HG03139 (cell line): ENCODE data around the gene KREMEN2.

Experiments used
- ATAC-seq: cut with Tn5 transposase; IDR thresholded peaks from one replicate; pipeline ENCODE4 v1.9.1; 2021; ENCODE audit not compliant: unreplicated experiment

KREMEN2 gene

DNA sequence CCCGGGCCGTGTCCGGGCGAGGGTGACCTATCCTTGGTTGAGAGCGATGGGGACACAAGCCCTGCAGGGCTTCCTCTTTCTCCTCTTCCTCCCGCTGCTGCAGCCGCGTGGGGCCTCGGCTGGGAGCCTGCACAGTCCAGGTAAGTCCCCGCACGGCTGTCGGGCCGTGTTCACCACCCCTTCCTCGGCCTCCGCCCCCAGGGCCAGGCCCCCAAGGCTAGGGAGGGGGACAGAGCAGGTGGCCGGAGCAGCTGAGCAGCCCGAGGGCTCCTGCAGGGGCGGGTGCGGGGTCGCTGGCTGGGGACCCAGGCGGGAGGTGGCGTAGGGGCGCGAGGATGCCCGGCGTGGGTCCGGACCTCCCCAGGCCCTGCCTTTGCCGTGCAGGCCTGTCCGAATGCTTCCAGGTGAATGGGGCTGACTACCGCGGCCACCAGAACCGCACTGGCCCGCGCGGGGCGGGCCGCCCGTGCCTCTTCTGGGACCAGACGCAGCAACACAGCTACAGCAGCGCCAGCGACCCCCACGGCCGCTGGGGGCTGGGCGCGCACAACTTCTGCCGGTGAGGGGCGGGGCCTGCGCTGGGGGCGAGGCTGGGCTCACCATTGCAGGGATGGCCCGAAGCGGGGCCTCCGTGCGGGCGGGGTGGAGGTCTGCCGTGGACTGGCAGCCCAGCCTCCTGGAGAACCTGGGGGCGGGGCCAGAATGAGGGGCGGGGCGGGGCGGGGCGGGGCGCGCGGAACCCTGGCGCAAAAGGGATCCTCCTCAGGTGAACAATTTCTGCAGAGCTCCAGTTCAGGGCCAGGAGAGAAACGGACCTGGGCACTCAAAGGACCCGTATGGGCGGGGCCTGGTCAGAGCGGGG lies 631 bp downstream of the KREMEN2 start:
- no peak for ATAC-seq

DNA sequence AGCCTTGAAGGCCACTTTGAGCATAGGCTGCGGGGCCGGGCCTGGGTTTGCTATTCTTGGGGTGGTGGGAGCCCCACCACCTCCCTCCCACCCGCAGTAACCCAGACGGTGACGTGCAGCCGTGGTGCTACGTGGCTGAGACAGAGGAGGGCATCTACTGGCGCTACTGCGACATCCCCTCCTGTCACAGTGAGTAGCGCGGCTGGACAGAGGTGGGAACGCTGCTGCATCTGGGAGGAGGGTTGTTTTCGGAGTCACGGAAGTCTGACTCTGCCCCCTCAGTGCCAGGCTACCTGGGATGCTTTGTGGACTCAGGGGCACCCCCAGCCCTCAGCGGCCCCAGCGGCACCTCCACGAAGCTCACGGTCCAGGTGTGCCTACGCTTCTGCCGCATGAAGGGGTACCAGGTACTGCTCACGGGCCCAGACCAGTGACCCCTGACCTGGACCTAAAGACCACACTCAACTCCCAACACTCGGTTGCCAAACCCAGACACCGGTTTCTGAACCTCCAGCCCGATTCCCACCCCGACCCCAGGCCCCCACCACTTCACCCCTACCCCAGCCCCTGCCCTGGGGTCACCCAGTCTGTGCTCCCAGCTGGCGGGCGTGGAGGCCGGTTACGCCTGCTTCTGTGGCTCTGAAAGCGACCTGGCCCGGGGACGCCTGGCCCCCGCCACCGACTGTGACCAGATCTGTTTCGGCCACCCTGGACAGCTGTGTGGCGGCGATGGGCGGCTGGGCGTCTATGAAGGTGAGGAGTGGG lies 2.1 kb downstream of the KREMEN2 start:
- no peak for ATAC-seq

DNA sequence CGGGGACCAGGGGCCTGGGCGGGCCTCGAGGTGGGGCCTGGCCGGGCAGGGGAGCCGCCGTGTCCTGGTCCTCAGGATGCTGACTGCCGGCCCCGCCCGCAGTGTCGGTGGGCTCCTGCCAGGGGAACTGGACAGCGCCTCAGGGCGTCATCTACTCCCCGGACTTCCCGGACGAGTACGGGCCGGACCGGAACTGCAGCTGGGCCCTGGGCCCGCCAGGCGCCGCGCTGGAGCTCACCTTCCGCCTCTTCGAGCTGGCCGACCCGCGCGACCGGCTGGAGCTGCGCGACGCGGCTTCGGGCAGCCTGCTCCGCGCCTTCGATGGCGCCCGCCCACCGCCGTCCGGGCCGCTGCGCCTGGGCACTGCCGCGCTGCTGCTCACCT lies 2.7 kb downstream of the KREMEN2 start:
- ATAC-seq, result no peak

DNA sequence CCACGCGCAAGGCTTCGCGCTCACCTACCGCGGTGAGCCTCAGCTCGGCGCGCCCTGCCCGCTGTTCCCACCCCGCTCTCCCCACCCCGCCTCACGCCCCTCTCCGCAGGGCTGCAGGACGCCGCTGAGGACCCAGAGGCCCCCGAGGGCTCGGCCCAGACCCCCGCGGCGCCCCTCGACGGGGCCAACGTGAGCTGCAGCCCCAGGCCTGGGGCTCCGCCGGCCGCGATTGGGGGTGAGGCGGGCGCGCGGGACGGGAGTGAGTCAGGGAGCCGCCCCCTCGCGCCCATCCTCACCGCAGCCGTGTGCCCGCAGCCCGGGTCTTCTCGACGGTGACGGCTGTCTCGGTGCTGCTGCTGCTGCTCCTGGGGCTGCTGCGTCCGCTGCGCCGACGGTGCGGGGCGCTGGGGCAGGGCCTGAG lies 3.1 kb downstream of the KREMEN2 start:
- ATAC-seq, result no peak

DNA sequence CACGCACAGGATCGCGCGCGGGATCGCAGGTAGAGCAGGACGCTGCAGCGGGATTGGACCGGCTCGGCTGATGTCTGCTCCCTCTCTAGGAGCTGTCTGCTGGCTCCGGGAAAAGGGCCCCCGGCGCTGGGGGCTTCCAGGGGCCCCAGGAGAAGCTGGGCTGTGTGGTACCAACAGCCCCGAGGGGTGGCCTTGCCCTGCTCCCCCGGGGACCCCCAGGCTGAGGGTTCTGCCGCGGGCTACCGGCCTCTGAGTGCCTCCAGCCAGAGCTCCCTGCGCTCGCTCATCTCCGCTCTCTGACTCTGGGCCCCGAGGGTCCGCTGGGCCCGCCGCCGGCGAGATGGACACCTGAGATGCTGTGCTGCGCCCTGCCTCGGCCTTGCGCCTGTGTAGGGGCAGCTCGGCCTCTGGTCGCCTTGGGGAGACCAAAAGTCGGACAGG lies 3.7 kb downstream of the KREMEN2 start:
- ATAC-seq, result no peak

DNA sequence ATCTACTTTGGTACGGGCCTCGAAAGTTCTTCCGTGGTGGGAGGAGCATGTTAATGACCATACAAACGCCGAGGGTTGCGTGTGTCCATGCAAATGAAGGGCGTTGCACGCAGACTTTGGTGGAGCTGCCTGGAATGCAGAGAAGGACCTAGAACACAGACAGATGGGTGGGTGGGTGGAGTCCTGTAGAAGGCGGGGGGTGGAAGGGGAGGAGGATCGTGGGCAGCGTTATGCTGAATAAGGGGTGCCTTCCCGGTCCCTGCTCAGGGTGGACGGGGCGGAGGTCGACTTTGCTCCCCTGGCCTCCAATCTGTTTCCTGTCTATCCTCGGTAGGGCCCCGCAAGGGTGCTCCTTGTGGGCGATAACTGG lies 4.3 kb downstream of the KREMEN2 start:
- no peak for ATAC-seq

DNA sequence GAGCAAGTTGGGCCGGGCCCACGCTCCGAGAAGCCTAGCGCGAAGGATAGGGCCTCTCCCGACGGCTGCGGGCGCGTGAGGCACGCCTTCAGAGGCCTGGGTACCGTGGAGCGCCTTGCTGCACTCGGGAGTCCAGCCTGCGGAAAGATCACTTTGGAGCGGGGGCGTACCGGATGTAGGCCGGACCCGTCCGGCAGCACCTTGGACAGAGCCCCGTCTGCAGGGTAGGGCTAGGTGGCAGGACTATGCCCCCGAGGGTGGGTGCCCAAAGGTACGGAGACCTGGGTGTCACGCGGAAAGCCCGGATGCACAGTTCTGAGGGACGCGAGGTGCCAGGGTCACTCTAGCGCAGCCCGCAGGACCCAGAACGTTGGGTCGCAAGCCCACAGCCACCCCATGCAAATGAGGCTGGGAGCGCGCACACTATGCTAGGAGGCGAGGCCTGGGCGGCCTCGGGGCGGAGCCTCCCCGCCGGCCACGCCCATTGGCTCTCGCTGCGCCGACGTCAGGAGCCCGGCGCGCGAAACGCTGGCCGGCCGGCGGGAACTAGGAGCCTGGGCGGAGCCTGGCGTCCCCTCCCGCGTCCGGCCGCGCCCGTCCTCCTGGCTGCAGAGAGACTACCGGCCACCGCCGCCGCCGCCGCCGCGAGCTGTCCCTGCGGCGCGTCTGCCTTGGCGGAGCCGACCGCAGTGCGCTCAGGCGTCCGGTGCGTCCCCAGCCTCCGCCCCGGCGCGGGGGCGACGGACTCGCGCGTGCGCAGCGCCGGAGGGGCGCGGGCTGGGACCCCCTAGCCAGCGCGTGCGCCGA lies 4.9 kb downstream of the KREMEN2 start, which contains the start of gene PAQR4:
Gene PAQR4 (plus strand): TSS at position 611 of the 807 bp plus-strand sequence. CDS start 327 bp downstream, outside the sequence.
- peak; percentile 58 for ATAC-seq

DNA sequence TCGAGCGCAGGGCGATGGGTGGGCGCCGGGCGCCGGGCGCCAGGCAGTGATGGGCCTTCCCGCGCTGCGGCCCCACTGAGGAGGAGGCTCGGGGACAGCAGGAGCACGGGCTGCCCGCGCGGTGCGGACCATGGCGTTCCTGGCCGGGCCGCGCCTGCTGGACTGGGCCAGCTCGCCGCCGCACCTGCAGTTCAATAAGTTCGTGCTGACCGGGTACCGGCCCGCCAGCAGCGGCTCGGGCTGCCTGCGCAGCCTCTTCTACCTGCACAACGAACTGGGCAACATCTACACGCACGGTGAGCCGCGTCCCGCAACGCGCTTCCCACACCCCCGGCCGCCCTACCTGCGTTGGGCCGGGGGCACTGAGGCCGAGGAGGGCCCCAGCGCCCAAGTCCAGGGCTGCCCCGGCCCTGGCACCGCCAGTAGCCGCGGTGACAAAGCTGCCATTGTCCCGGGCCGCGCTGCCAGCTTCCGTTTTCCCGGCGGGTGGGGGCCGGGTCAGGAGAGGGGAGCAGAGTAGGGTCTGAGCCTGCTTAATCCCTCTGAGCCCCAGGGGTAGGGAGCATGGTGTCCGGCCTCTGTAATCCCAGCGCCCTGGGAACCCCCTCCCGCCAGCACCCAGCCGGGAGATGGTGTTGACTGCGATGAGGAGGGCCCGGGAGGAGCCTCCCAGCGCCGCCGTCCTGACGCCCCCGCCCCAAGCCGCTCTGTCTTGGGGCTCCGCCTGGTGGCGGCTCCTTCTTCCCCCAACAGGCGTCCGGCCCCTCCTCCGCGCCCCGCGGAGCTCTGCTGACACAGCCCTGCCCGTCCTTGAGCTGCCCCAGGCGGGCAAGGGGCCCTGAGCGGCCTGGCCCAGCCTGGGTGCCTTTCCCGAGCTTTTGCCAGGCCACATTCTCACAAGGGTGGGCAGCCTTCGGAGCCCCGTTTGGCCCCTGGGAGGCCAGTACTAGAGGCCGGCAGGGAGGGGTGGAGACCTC lies 5.8 kb downstream of the KREMEN2 start:
- no peak for ATAC-seq

DNA sequence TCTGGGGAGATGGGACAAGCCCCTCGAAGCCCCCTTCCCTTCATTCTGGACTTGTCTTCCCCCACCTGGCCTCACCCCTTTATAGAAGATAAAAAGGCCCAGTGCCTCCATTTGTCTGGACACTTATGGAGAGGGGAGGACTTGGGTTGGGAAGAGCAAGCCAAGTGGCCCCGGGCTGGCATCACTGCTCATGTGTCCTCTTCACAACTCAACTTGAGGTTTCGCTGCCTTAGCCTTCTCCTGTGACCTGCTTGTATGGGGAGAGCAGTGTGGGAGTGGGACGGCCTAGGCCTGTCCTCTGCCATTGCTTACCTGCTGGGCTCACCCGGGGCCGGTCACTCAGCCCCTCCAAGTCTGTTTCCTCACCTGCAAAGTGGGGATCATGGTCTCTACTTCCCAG lies 6.5 kb downstream of the KREMEN2 start:
- no peak for ATAC-seq

DNA sequence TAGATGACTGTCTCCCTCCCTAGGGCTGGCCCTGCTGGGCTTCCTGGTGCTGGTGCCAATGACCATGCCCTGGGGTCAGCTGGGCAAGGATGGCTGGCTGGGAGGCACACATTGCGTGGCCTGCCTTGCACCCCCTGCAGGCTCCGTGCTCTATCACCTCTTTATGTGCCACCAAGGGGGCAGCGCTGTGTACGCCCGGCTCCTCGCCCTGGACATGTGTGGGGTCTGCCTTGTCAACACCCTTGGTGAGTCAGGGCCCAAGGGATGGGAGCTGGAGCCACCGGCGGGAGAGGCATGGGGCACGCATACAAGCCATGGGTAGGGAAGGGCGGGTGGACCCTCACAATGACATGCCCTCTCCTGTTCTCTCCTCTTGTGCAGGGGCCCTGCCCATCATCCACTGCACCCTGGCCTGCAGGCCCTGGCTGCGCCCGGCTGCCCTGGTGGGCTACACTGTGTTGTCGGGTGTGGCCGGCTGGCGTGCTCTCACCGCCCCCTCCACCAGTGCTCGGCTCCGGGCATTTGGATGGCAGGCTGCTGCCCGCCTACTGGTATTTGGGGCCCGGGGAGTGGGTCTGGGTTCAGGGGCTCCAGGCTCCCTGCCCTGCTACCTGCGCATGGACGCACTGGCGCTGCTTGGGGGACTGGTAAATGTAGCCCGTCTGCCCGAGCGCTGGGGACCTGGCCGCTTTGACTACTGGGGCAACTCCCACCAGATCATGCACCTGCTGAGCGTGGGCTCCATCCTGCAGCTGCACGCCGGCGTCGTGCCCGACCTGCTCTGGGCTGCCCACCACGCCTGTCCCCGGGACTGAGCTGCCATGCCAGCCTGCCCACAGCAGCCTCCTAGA lies 7.3 kb downstream of the KREMEN2 start:
- ATAC-seq, result no peak

DNA sequence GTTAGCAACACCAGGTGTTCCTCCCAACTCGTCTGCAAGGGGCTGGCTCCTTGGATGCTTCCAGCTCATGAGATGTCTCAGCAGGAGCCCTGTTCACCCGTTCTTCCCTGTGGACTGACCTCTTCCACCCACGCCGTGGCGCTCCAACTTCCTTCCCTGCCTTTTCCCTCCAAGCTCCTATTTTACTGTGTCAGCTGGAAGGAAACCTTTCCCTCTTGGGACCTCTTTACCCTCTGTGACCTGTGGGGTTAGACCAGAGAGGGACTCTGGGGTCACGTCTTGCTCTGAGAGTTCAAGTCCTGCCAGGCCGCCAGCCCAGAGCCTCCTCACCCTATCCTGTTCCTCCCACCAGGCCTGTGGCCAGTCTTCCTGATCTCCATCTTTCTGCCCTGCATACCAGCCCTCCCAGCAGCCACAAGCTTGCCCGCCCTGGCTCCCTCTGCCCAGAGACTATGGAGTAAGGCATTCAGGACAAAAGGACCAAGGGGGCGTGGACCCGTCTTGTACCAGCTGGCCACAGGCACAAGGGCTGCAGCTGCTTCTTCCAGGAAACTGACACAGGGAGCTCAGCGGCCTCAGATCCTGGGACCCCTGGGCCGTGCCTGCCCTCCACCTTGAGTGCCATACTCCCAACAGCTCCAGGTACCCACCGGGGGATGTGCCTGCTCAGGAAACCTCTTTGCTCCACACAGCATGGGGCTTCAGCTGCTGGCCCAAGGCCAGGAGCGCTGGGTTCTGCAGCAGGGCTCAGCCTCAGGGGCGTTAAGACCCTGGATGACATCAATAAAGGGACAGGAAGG lies 8.1 kb downstream of the KREMEN2 start:
- ATAC-seq, result no peak

DNA sequence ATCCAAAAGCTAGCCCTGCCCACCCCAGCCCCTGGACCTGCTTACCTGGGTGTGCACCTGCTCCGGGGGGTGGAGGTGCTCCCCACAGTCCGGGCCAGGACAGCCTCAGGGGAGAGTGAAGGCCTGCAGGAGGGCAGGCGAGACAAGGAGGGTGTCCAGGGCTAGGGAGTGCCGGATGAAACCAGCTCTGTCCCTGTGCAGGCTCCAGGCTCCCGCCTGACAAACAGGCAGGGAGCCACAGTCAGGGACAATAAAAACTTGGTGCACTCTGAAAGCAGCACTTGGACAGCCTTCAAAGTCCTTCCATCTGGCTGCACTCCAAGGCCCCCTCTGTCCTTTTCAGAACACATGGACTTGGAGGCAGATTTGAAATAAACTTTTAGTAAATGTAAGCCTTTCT lies 9.0 kb downstream of the KREMEN2 start:
- no peak for ATAC-seq

DNA sequence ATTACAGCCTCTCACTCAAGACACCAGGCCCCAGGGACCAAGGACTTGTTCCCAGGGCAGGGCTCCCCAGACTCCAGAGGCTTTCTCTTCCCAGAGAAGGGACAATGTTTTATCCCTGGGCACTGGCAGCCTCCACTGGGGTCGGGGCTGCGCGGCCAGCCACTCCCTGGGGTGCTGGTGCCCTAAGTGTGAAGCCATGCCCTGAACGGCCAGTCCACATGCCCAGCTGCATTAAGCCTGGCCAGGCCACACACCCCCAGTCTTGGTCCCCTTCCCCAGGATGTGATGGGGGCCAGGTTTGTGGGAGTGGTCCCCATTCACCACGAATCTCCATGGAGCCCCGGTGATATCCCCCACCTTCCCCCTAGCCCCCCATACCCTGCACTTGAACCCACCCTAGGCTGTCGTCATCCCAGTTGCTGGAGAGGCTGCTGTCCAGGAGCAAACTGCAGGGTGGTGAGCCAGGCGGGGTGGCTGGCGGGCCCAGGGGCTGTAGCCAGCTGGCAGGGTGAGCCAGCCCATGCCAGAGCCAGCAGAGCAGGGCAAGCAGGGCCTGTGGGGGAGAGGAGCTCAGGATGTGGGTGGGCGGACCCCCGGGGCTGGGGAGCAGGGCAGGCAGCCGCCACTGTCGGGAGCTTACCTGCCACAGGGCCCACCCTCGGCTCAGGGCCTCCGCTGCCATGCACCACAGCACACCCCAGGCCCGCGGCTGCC lies 9.7 kb downstream of the KREMEN2 start:
- ATAC-seq, result no peak

DNA sequence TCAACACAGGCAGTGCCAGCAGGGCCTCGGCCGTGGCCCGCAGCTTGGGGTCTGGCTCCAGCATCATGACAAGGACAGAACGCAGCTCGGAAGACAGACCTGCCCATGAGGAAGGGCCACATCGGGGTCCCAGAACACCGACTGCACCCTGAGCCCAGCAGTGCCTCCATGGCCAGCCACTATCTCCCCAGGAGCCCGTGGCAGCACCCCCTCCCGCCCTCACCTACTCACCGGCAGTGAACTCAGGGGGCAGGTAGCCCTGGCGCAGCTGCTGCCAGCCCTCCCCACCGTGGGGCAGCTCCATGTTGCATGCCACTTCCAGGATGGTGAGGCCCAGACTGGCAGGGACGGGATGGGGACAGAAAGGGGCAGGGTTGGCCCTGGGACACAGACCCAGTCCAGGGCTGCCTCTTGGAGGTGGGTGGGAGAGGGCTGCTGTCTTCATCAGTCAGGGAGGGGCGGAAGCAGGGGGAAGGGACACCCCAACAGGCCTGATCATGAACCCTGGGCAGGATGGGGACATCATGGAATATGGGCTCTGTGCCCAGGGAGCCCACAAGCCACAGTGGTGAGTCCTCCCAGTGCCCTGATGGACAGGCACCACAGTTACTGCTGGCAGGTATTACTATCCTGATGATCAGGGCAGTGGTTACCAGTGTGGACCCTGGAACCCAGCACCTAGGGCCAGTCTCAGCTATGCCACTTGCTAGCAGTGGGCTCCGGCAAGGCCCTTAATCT lies 10.4 kb downstream of the KREMEN2 start:
- ATAC-seq, result no peak

DNA sequence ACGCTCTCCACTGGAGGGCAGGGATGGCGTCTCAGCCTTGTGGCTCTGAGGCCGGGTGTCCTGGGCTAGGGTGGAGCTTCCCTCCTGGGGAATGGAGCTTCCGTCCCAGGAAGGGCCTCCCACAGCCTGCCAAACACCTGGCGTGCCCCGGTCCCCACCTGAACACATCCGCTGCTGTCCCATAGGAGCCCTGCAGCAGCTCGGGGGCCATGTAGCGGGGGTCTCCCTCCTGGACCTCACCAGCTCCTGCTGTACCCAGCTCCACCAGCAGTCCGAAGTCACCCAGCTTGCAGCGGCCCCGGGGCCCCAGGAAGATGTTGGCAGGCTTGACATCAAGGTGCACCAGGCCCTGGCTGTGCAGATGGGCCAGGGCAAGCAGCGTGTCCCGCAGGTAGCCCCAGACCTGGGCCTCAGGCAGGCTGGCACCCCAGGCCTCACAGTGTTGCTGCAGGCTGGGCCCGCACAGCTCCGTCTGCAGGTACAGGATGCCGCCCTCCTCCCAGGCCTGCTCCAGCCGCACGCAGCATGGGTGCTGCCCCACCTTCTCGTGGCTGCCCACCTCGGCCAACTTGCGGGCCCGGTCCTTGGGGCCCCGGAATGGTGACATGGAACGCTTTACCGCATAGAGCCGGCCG lies 11.2 kb downstream of the KREMEN2 start:
- ATAC-seq, result no peak

DNA sequence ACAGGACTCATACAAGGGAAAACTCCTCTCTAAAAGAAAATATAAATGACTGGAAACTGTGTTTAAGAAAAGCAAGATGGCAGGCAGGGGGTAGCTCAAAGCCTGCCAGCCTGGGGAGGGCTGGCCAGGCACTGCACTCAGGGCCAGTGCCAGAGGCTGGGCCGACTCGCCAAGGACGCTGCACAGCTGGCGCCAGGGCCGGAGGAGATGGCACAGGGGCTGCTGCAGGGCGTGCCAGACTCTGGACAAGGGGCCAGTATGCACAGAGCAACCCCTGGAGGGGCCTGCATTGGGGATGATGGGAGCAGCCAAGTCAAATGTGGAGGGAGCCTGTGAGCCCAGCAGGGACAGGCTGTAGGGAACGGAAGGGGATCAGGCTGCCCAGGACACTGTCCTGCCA lies 12.1 kb downstream of the KREMEN2 start:
- ATAC-seq, result no peak

DNA sequence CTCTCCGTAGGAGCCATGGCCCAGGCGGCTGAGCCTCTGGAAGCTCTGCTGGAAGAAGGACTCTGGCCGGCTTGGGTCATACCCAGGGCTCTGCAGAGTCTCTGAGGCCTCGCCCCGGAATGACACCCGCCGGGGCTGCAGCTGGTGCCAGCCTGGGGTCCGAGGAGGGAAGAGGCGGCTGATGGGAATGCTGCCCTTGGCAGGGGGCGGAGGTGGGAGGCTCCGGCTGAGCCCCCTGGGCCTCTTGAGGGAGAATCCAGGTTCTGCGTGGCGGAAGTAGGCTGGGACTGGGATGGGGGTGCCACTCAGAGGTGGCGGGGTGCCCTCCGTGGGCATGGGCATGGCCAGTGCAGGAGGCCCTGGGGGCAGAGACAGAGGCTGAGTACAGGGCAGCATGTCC lies 12.6 kb downstream of the KREMEN2 start:
- no peak for ATAC-seq
